HG02623 (cell line): ENCODE data around the gene TMEFF2.
A peak's percentile ranks its signal among the peaks of the same experiment; 100 is the strongest.
"Not testable (repeated sequence)": the region's sequence is repeated elsewhere in the genome, so short reads cannot be mapped to it uniquely, and the experiment has no call there.

Experiments used
- ATAC-seq: cut with Tn5 transposase; IDR thresholded peaks from one replicate; pipeline ENCODE4 v1.9.1; 2021; ENCODE audit warnings: moderate library complexity; ENCODE audit not compliant: unreplicated experiment

TMEFF2 gene

DNA sequence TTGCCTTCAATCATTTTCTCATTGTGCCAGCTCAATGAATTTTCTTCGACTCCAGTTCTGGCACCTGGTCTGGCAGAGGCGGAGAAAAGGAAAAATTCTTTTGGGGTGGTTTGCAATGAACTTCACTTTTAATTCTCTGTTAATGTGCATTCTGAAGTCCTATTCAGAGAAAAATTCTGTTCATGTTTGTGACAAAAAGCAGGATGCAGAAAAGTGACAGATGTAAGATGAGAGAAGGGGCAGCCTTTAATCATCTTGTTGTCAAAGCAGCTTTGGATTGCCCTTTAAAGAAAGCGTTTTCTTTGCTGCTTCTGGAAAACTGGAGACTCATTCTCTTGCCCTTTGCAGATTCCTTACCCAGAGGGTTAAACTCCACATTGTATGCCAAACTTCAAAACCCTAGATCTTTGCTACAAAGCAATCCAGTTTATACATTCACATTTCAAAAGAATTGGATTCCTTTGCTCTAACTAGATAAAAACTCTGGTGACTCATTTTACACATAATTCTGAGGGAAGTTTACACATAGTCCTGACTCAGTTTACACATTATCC is 253.3 kb downstream of the TMEFF2 start:
- ATAC-seq = no peak

- ATAC-seq = no peak
Measured at GRCh38 chr2:191938779-191939178, 256.0 kb downstream of the TMEFF2 start.

DNA sequence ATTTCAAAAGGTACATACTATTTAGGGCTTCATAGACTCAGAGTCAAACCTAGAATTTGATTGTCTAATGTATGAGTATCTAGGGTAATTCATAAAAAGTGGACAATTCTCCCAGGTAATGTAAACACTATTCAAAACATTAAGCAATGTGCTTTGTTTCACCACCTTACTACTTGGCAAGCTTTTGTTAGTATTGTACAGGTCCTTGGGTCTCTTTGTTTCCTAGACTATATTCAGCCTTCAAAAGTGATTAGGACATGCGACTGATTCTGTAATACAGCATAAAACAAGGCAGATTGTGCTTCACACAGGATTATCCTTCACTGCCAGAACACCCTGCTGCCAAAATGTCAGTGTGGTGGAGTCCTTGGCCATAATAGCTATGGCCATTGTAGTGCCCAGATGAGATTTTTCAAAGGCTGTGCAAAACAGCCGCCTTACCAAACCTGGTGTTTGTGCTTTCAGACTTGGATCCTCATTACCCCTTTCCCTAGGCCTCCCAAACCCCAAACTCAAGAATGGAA is 257.8 kb downstream of the TMEFF2 start:
- no peak for ATAC-seq

- ATAC-seq = no peak
Measured at GRCh38 chr2:191935247-191935646, 259.5 kb downstream of the TMEFF2 start.

- ATAC-seq = peak; percentile 96
Measured at GRCh38 chr2:191933307-191934105, 261.2 kb downstream of the TMEFF2 start.

- no peak for ATAC-seq
Measured at GRCh38 chr2:191932286-191932685, 262.4 kb downstream of the TMEFF2 start.

- ATAC-seq = no peak
Measured at GRCh38 chr2:191931329-191931728, 263.4 kb downstream of the TMEFF2 start.

- ATAC-seq = no peak
Measured at GRCh38 chr2:191930205-191930604, 264.5 kb downstream of the TMEFF2 start.

DNA sequence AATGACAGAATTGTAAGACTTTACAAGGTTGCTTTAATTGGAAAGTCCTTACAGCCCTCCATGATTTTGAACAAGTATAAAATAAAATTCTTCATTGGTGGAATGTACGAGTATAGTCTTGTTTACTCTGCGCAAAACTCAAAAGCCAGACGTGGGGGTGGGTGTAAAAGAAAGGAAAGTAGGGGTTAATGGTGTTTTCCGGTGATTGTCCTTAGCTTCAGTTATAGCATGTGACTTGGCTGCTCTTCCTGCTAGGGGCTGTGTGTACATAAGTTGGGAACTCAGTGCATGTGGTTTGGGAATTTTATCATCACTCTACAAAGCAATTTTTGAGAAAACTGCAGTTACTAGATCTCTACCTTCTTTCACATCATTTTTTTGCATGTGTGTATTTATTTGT is 265.4 kb downstream of the TMEFF2 start:
- ATAC-seq = no peak

- no peak for ATAC-seq
Measured at GRCh38 chr2:191927991-191928390, 266.7 kb downstream of the TMEFF2 start.

DNA sequence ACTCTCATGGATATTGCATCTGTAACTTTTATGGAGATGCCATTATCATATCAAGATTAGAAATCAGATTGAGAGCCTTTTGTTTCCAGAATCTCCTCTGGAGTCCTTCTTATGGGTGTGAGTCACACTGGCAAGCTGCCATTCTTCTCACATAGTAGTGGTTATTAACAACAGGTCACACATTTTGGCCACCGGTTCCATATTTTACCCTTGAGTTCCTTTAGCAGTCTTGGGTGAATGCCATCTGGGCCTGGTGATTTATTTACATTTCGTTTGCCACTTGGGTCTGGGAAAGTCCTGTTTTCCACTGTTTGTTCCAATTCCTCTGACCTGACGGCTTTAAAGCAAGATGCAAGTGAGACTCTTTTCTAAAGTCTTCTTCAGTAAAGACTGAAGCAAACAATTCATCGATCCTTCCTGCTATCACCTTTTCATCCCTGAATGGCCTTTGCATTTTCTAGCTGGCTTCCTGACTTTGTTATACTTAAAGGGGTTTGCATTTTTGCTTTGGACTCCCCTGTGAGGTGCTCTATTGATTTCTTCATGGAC is 267.3 kb downstream of the TMEFF2 start:
- ATAC-seq = no peak

DNA sequence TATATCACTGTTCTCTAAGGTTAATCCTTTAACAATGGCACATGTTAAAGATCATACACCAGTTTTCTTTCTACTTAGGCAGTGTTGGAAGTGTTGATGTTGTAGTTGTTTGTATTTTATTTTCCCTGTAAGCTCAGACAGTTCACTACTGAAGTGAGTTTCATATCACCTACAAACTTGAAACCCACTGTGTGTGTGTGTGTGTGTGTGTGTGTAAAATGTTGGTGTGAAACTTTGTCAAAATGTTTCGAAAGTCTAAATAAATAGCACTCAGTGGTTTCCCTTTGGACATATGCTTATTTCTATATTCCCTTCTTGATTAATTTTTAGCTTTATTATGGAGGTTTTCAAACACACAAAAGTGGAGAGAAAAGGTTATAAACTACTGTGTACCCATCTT is 268.1 kb downstream of the TMEFF2 start:
- ATAC-seq = no peak

DNA sequence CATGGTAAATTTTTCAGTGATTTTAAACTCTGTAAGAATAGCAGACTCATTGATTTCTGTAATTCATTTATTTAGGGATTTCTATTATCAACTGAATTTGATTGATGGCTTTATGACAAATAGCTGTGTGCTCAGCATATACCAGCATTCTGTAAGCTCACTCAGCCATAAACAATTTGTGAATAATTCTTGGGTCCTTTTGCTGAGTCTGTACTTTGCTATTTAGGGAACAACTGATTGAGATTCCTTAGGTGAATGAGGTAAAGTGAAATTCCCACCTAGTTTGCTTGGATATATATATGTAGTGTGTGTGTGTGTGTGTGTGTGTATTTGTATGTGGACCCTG is 271.1 kb downstream of the TMEFF2 start:
- no peak for ATAC-seq

GRCh38 chr2:191922736-191923651 is 271.7 kb downstream of the TMEFF2 start:
- ATAC-seq = peak; percentile 95

DNA sequence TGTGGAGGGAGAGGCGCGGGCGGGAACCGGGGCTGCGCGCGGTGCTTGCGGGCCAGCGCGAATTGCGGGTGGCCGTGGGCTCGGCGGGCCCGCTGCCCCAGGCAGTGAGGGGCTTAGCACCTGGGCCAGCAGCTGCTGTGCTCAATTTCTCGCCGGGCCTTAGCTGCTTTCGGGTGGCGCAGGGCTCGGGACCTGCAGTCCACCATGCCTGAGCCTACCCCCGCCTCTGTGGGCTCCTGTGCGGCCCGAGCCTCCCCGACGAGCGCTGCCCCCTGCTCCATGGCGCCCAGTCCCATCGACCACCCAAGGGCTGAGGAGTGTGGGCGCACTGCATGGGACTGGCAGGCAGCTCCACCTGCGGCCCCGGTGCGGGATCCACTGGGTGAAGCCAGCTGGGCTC is 273.1 kb downstream of the TMEFF2 start:
- not testable (repeated sequence) for ATAC-seq

- no peak for ATAC-seq
Measured at GRCh38 chr2:191920502-191920901, 274.2 kb downstream of the TMEFF2 start.

GRCh38 chr2:191917967-191918651 is 276.6 kb downstream of the TMEFF2 start:
- ATAC-seq = no peak

- ATAC-seq = no peak
Measured at GRCh38 chr2:191917430-191917881, 277.3 kb downstream of the TMEFF2 start.

- ATAC-seq = no peak
Measured at GRCh38 chr2:191916826-191917225, 277.9 kb downstream of the TMEFF2 start.

- ATAC-seq = no peak
Measured at GRCh38 chr2:191915750-191916149, 279.0 kb downstream of the TMEFF2 start.

DNA sequence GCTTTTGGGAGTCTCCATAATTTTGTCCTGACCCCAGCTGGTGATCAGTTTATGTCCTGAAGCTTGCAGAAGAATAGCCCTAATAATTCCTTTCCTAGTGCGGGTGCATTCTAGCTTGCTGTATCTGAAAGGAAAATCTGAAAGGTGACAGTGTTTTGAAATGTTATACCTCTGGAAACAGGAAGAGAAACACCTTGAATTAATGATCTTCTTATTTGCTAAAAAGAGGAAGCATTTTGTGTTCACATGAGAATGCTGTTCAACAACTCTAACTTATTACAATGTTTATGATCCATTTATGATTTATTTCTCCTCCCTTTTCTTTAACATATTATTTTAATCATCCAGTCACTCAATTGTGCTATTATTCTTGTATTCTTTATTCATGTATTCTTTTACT is 280.9 kb downstream of the TMEFF2 start:
- ATAC-seq = no peak
